ENCODE data around the gene FSD1L. TPM values are rescaled to one million over a fixed set of nuclear protein-coding genes. Genes with fewer than 3 reads are reported as not detected.

The FSD1L gene
- total and polyA plus RNA-seq, 2 of the 13 experiments (the other 11 are each of a cell fraction or from before 2014, with no cell fraction given): 4.1 to 5.1 TPM

DNA sequence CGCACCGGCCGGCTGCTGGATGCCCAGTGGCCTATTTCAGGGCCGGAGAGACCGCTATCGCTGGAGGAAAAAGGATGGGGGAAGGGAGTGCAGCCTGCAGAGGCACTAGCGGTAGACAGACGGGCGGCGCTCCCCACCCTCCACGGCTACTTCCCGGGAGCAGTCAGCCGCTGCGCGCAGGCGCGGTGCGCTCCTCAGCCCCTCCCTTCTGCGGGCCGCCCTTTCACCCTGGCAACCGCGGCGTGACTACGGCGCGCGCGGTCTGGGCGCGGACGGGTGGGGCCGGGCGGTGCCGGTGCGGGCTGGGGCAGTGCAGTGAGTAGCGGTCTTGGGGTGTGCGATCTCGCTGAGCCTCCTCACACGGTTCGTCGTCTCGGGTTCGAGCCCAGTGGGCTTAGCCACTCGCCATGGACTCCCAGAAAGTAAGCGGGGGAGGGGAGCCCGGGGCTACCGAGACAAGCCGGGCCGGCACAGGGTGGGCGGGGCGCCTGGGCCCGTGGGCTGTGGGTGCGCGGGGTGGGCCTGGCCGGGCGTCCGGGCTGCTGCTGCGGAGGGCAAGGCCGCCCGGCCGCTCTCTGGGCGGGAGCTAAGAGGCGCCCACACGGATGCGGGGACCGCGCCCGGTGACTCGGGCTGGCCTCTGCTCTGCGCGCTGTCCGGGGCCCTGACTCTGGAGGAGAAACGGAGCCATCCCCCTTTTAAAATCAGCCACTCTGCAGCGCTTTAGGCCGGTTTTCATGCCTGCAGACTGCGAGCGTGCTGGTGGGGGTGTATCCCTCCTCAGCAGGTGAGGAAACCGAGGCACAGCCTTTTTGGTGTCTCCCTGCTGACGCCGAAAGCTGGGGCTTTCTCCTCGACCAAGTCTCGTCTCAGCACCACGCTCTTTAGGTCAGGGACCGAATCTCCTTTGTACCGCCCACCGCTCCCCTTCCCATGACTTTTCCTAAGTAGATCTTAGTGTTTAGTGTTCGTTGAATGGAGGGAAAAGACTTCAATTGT, at the start of gene FSD1L (continued):
- TF ChIP-seq ZSCAN29 (CRISPR knock-in tag; conservative IDR thresholded peaks at IDR 0.05) (no peak), AKAP8 (CRISPR knock-in tag; IDR thresholded peaks at IDR 0.05) (no peak; the same call in 1 of the 2 replicates), ZNF230 (CRISPR knock-in tag; IDR thresholded peaks at IDR 0.05) (no peak; the same call in 1 of the 2 replicates), ZNF652 (CRISPR knock-in tag; IDR thresholded peaks at IDR 0.05; ENCODE audit: borderline replicate concordance, low read depth) (no peak), DNMT1 (CRISPR knock-in tag; IDR thresholded peaks at IDR 0.05) (peak; percentile 63; the same call in 1 of the 2 replicates), ZNF816 (CRISPR knock-in tag; IDR thresholded peaks at IDR 0.05; ENCODE audit: borderline replicate concordance) (no peak), CBX1 (IDR thresholded peaks at IDR 0.05; ENCODE audit: low read depth) (no peak), PCBP1 (IDR thresholded peaks at IDR 0.05; ENCODE audit: borderline replicate concordance, low read depth, low read length) (no peak), ZNF256 (CRISPR knock-in tag; conservative IDR thresholded peaks at IDR 0.05) (no peak), ZNF333 (CRISPR knock-in tag; IDR thresholded peaks at IDR 0.05; ENCODE audit: borderline replicate concordance) (peak; percentile 42; the same call in 1 of the 2 replicates), ZNF670 (CRISPR knock-in tag; IDR thresholded peaks at IDR 0.05; ENCODE audit: borderline replicate concordance) (no peak), MXI1 (IDR thresholded peaks at IDR 0.05; ENCODE audit: borderline replicate concordance, low read depth, low read length) (peak; percentile 92; the same call in 2 of the 3 replicates), ARNTL (CRISPR knock-in tag; IDR thresholded peaks at IDR 0.05) (no peak), ZNF431 (CRISPR knock-in tag; IDR thresholded peaks at IDR 0.05; ENCODE audit: borderline replicate concordance, low read depth) (peak; percentile 46; the same call in 1 of the 2 replicates), ZBTB38 (CRISPR knock-in tag; IDR thresholded peaks at IDR 0.05) (peak; percentile 47), CHD4 (IDR thresholded peaks at IDR 0.05; ENCODE audit: borderline replicate concordance, low read length) (no peak), EP300 (IDR thresholded peaks at IDR 0.05; ENCODE audit: low read depth in 2 of 2, low read length in 2 of 2) (no peak), EP300 (CRISPR knock-in tag; IDR thresholded peaks at IDR 0.05; ENCODE audit: borderline replicate concordance) (peak; percentile 13; the same call in 1 of the 2 replicates)
- TF ChIP-seq, protein P1, sequence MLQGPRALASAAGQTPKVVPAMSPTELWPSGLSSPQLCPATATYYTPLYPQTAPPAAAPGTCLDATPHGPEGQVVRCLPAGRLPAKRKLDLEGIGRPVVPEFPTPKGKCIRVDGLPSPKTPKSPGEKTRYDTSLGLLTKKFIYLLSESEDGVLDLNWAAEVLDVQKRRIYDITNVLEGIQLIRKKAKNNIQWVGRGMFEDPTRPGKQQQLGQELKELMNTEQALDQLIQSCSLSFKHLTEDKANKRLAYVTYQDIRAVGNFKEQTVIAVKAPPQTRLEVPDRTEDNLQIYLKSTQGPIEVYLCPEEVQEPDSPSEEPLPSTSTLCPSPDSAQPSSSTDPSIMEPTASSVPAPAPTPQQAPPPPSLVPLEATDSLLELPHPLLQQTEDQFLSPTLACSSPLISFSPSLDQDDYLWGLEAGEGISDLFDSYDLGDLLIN (CRISPR knock-in tag; IDR thresholded peaks at IDR 0.05; ENCODE audit: borderline replicate concordance): peak; percentile 63; the same call in 1 of the 2 replicates
- TF ChIP-seq, protein P2, sequence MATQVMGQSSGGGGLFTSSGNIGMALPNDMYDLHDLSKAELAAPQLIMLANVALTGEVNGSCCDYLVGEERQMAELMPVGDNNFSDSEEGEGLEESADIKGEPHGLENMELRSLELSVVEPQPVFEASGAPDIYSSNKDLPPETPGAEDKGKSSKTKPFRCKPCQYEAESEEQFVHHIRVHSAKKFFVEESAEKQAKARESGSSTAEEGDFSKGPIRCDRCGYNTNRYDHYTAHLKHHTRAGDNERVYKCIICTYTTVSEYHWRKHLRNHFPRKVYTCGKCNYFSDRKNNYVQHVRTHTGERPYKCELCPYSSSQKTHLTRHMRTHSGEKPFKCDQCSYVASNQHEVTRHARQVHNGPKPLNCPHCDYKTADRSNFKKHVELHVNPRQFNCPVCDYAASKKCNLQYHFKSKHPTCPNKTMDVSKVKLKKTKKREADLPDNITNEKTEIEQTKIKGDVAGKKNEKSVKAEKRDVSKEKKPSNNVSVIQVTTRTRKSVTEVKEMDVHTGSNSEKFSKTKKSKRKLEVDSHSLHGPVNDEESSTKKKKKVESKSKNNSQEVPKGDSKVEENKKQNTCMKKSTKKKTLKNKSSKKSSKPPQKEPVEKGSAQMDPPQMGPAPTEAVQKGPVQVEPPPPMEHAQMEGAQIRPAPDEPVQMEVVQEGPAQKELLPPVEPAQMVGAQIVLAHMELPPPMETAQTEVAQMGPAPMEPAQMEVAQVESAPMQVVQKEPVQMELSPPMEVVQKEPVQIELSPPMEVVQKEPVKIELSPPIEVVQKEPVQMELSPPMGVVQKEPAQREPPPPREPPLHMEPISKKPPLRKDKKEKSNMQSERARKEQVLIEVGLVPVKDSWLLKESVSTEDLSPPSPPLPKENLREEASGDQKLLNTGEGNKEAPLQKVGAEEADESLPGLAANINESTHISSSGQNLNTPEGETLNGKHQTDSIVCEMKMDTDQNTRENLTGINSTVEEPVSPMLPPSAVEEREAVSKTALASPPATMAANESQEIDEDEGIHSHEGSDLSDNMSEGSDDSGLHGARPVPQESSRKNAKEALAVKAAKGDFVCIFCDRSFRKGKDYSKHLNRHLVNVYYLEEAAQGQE (IDR thresholded peaks at IDR 0.05; ENCODE audit: borderline replicate concordance in 1 of 2, low read depth in 1 of 2, low read length in 2 of 2): no peak
- TF ChIP-seq, protein P3, sequence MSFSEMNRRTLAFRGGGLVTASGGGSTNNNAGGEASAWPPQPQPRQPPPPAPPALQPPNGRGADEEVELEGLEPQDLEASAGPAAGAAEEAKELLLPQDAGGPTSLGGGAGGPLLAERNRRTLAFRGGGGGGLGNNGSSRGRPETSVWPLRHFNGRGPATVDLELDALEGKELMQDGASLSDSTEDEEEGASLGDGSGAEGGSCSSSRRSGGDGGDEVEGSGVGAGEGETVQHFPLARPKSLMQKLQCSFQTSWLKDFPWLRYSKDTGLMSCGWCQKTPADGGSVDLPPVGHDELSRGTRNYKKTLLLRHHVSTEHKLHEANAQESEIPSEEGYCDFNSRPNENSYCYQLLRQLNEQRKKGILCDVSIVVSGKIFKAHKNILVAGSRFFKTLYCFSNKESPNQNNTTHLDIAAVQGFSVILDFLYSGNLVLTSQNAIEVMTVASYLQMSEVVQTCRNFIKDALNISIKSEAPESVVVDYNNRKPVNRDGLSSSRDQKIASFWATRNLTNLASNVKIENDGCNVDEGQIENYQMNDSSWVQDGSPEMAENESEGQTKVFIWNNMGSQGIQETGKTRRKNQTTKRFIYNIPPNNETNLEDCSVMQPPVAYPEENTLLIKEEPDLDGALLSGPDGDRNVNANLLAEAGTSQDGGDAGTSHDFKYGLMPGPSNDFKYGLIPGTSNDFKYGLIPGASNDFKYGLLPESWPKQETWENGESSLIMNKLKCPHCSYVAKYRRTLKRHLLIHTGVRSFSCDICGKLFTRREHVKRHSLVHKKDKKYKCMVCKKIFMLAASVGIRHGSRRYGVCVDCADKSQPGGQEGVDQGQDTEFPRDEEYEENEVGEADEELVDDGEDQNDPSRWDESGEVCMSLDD (CRISPR knock-in tag; IDR thresholded peaks at IDR 0.05; ENCODE audit: borderline replicate concordance): 0 out of 2 replicates have a peak, but pooled peaks have one; percentile 54

Data from HepG2 (cell line).